Measurements from ENCODE around the gene DPH3. TPM values are rescaled to one million over a fixed set of nuclear protein-coding genes. Genes with fewer than 3 reads are reported as not detected.
"Not testable (repeated sequence)": the region's sequence is repeated elsewhere in the genome, so short reads cannot be mapped to it uniquely, and the experiment has no call there.

The DPH3 gene
- total RNA-seq: 9.7 TPM

DNA sequence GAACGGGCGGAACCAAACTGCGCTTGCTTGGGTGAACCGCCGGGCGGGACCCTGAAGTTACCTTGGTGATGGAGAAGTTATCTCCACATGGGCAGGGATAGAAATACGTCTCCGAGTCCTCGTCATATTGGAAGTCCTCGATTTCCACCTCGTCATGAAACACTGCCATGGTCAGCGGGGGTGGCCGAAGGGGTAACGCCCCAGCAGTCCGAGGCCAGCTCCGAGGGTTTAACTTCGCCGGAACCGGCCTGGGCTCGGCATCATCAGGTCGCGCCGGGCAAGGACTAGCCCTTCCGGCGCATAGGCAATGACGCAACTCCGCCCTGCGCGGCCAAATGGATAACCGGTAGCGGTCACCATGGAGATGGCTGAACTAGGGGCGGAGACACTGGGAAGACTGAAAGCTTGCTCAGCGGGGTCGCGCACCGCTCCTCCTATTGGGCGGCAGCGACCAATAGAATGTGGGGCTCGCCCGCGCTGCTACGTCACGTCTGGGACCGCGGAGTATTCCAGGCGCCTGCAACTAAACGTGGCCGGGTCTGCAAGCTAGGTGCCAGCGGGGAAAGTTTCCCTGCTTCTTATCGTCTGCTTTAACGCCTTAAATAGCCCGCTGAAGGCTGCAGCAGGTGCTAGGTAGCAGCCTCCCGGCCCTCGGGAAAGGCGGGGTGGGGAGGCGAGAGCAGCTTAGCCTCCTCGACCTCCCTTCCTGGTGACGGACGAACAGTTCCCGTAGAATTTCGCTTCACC lies at the start of gene DPH3, which contains the start of gene OXNAD1:
TSS of gene DPH3 (minus strand) at position 236 of the 747 bp plus-strand sequence. CDS start at position 169, 67 bp downstream.
TSS of gene OXNAD1 (plus strand) at position 505 of the 747 bp plus-strand sequence. CDS start 5,741 bp downstream, outside the sequence.
- peak; percentile 99 for DNase-seq

DNA sequence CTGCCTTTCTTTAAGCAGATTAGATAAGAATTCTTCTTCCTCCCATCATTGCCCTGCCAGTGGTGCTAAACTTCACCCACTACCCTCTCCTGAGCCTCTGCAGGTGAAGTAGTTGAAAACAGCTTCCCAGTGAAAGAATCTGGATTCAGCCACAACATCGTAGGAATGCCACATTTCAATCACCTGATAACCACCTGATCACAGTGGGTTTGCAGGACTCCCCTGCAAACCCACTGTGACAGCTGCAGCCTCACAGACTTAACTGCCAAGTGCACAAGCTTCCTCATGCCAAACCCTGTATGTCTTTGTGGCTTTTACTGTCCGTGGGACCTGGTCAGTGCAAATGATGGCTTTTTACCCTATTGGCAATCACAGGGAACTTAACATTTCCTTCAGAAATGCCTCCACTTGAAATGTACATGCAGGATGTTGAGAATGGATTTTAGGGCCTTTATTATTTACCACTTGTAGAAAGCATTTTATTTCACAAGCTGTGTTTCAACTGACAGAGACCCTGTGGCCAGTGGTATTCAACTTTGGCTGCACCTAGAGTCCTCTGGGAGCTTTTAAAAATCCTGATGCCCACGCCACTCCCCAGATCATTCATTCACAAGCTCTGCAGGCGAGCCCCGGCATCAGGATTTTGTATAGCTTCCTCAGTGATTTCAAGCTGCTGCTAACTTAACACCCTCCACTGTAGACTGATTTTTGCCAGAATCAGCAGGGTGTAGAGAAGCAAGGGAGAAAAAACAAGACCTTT lies 49.3 kb upstream of the DPH3 start:
- DNase-seq: no peak

DNA sequence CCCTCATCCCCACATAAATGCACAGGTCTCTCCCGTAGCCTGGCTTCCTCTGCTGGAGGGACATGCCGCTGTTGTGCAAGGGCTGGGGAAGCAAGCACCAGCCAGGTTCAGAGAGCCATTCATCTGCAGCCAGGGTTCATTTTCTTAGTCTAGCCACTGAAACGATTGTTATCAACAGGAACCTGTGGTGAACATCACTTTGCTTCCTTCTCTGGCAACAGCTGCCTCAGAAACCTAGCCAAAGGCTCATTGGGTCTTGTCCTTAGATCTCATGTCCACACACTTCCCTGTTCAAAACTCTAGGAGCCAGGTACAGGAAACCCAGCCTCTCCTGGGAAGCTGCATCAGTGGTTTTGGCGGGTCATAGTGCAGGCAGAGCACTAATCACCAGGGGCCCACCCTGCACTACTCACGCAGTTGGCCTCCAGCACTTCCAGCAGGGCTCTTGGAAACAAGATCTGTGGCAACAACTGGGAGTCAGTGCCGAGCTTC lies 47.3 kb upstream of the DPH3 start:
- no peak for DNase-seq

DNA sequence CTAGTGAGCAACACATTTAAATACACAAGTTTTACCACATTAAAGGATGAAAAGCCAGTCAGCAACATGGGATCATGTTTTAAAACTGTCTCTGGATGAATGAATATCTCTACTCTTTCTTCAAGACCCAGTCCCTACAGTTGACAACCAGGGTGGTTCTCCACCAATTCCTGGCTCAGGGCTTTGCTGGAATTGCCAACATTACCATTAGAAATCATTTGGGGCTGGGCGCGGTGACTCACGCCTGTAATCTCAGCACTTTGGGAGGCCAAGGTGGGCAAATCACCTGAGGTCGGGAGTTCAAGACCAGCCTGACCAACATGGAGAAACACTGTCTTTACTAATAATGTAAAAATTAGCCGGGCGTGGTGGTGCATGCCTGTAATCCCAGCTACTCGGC lies 45.7 kb upstream of the DPH3 start:
- not testable (repeated sequence) for DNase-seq

DNA sequence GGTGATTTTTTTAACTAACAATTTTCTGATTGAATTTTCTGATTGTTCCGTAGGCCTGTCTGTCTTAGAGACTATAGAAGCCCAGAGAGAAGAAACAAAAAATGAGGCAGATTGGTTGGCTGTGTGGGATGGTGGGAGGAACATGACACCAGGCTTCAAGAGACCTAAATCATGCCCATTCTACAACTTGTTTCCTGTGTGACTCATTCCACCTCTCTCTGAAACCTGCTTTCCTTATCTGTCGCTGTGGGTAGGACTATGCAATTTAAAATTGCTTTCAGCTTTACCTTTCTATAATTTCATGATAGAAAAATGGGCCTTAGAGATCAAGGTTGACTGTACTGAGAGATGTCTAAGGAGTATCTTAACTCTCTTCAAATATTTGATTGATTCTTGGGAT lies 44.8 kb upstream of the DPH3 start:
- no peak for DNase-seq

DNA sequence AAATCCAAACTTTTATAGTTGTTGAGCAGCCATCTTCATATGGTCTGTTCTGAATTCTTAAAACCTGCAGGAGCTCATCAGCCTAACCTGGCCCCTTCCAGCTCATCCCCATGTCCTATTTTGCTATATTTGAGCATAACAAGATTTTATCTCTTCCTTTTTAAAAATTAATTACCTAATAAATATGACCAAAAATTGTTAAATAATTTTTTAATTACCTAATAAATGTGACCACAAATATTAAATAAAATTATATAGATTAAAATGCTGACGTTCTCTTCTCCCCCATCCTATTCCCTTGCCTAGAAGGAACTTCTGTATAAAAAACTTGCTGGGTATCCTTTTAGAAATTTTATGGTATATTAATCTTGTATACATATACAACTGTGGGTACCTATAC lies 44.0 kb upstream of the DPH3 start:
- DNase-seq: no peak

DNA sequence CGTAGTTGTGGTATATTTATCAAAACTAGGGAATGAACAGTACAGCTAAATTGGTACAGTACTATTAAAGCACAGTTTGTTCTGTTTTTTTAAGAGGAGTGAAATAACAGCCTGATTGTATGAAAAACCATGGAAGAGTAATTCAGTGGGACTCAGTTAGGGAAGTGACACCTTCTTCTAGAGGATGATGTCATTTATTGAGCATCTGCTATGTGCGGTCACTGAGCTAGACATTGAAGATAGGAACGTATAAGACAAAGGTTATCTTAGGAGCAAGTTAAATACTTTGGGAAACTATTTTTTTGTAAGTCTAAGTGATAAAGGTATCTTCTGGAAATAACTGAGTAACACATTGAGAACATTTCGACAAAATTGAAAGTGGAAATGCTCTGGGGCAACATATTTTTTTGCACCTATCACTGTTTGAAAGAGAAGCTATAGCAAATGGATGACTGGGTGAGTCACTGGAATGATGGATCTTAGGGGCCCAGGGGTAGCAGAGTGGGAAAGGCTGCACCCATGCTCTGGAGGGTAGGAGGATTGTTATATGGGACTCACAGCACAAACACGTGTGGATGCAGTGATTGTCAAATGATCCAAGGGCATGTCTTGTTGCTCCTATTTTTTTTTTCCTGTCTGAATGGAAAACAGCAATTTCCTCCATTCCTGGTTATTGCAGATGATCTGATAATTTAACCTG lies 43.2 kb upstream of the DPH3 start:
- DNase-seq: no peak

DNA sequence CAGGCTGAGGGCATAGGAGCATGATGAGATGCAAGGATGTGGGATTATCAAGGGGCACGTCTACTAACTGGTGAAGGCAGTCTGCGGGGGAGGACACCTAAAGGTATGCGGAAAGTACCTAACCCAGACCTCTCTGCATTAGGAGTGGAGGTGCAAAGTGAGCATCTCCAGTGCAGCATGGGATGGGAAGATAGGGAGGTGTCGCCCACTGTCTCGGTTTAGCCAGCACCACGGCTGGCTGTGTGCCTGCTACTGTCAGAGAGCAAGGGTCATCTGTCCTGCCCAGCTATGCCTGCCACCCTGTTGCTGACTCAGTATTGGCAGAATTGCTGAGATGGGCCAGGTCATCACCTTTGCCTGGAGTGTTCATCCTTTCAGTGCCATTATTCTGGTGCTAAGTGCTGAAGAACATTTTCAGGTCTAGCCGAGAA lies 40.4 kb upstream of the DPH3 start:
- DNase-seq: no peak

DNA sequence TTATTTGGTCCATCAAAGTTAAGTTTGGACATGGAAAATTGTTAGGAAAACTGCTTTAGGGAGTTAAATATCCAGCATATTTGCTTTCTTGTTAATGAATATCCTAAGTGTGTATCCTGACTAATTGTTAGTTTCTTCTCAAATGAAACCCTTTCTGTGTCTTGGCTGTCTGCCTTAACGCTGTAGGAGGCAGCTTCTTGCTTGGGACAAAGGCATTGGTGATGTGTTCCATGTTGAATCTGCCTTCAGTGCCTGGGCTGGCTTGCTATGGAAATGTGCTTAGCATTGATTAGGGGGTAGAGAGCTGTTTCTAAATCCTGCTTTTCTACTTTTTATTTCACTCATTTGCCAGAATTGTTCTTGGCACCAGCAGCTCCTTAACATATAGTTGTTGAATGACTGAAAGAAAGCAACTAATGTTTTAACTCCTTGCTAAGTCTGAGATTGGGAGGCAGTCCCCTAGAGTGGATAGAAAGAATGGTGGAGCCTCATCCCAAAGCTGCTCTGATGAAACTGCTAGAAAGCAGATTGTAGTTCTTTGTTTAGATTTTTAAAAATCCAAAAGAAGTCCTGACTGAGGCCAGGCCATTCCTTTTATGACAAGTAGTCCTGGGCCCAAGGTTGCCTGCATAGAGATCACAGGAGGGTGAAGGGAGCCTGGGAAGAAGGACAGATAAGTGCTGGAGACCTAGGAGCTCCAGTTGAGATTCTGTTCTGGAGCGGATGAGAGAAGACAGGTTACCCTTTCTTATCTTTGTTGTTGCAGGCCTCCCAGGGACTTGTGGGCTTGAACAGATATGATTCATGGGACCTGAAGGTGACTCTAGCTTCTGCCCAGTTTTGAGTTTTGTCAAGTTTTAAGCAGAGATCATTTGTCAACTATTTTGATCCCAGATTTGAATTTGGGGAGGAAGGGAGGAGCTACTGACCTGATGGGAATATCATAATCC lies 39.6 kb upstream of the DPH3 start:
- no peak for DNase-seq

DNA sequence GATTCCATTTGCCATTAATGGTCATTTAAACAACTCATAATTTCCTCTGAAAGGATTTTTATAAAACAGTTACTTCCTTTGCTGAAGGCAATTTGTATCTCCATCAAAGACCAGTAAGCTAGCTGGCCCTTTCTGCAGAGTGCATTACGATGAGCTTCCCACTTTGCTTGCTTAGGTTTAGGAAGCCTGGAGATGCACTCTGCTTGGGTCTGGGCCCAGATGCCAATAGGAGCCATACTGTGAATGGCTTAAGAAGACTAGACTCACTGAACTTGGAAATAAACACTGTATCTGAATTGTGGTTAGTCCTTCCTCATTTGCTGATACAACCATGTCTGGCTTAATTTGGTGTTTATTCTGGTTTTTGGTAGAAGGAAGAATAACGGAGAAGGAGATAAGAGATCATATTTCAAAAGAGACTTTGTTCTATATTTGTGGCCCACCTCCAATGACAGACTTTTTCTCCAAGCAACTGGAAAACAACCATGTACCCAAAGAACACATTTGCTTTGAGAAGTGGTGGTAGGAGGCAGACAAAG lies 38.4 kb upstream of the DPH3 start:
- no peak for DNase-seq

DNA sequence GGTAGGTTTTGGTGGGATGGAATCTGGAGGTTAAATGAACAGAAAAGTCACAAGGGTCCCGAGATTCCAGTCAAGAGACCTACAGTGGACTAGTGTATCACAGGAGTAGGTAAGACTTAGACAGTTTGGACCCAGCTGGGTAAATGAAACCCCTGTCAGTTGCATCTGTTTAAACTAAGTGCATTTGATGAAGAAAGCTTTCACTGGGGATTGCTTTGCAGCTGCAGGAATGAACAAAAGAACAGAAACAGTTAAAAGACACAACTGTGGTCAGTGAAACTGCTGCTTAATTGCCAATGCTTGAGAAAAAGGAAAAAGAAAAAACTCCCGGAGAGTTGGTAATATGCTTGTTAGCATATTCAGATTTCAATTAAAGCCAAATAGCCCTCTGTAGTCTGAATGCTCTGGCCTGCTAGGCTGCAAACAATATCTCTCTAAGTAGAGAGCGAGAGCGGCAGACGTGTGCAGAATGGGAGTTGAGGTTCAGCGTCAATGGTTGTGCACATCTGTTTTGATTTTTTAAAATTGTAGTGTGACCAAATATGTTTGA lies 37.4 kb upstream of the DPH3 start:
- DNase-seq: no peak

DNA sequence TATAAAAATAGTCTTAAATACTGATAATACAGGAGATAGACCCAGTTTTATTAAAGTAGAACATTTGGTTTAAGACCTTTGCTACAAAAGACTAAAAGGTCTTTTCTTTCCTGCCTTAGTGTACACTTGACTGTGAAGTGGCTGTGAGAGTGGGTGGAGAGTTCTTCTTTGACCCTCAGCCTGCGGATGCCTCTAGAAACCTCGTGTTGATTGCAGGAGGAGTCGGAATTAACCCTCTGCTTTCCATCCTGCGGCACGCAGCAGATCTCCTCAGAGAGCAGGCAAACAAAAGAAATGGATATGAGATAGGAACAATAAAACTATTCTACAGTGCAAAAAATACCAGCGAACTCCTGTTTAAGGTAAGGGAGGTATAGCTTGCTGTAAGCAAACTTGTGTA lies 36.8 kb upstream of the DPH3 start:
- no peak for DNase-seq

DNA sequence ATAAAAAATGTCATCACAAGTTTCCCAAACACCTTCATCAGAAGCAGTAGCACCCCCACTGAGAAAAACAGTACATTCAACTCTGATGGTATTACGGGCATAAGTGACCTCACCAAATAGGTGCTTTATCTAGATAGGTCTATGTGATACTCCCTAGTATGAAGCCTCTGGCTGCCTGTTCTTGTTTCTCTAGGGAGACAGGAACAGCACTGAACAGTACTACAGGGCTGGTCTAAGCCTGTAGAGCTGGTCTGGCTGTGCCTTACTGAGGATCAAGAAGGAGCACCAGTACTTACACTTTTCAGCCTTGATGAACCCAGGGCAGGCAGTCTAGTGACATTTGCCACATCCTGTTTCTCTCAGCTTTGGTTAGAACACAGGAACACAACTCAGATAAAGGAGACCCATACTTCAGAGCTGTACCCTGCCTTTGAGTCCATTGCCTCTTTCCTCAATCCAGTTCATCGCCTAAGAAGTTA lies 36.2 kb upstream of the DPH3 start:
- DNase-seq: no peak

DNA sequence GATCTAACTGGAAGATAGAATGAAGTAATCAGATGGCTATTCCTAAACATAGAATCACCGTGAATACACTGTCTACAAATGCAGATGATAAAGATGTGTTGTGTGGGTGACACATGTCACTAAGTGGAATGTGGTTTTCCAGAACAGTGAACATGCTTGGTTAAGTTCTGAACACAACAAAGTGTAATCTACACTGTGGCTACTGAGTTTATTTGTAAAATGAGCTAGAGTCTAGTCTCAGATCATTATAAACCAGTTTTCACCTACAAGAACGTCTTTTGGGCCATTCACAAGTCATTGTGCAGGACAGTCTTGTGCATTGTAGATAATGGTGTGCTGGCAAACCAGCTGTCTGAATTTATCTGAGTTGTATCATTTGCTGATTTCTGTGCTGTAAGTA lies 35.6 kb upstream of the DPH3 start:
- no peak for DNase-seq

DNA sequence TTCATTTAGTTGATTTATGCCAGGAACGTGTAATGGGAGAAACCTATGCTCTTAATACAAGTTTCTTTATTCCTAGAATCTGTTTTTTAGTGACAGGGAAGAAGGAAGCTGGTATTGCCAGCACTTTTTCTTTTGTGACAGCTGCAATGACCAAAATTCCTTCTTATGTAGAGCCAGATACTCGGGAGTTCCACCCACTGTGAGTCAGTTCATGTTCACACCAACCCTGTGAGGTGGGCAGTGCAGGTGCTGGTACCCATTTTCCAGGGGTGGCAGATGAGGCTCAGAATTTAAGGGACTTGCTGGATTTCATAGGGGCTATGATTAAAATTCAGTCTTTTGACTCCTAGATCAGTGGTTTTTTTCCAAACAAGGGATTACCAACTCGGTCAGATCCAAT lies 35.0 kb upstream of the DPH3 start:
- no peak for DNase-seq

DNA sequence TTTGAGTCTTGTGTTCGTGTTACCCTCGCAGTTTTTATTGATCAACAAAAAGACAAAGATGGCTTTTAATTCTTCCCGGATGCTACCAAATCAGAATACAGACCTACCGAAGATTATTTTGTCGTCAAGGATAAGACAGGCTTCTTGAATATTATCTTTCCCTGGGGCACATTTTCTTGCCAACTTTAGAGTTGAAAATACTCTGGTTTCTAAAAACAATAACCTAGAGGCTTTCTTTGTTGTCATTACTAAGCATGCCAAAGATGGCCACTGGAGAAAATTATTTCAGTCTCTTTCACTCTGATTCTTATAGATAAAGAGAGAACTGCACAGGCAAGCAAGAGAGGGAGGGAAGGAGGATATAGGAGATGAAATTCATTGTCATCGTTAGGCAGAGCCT lies 34.1 kb upstream of the DPH3 start:
- no peak for DNase-seq

DNA sequence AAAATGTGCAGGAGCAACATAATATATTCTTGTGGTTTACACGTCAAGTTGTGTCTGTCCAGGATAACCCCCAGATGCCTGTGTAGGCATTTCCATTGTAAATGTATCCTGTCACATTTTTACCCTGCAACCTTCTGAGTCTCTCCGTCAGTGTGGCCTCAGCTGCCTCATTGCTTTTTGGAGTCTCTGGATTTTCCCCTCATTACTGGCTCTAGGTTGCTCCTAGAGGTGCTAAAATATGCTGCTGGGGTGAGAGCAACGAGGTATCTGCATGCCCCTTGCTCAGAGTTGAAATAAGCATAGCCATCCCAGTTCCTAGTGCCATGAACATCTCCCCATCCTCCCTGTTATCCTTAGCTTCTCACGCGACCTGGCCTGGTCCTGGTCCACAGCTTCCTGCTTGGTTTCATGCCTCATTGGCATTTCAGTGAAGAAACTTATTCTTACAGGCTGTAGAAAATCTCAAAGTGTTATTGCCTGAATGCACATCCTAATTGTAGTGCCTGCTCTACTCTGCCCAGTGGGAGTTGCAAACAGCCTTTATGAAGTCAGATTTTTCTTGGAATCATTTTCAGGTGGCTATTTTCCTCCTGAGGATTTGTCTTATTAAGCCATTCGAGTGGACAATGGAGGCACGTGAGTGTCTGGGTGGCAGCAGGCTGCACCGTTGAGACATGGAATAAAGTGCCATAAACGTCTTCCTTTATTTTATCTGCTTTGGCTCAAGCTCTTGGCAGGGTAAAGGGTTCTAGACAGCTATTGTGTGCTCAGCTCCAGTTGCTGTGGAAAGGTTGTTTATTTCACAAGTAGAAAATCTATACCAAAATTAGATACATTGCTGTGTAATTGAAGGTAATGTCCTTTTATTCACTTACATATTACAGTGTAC lies 33.5 kb upstream of the DPH3 start:
- DNase-seq: no peak

DNA sequence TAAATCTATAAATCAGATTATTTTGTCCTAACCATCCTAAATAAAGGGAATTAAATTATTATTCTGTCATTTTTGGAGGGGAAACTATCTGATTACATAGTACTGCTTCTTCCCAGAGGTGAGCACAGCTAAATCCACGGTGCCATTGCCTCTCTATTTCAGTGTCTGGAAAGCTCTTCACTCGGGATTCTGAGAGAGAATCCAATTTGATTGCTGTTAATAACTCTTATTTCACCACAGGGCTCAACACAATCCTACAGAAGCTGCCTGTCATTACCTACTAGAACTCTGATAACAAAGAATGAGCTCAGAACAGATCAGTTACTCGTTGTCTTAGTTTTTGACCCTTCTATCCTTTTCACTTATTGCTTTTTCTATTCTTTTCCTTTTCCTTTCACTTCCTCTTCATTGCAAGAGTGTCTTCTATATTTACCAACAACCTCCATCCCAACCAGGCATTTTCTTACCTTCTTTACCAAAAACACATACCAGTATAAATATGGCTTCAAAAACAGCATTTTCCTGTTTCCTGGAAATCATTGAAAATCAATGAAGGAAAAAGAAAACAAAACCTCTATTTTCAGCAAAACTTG lies 30.7 kb upstream of the DPH3 start:
- DNase-seq: no peak

DNA sequence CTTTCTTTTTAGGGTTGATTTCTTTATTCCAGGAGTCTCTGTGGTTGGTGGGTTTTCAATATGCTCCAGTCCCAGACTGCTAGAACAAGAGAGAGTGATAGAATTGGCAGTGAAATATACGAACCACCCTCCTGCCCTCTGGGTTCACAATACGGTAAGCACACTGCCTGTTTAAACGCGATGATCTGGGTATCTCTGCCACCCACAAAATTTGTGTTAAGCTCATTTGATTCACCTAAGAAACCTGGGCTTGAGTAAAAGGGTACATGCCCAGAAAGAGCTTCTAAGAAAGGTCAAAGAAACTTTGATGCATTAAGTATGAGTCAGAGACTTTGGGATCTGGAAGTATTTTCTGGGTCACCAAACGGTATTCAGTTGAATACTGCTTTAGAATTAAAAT lies 30.1 kb upstream of the DPH3 start:
- DNase-seq: no peak

DNA sequence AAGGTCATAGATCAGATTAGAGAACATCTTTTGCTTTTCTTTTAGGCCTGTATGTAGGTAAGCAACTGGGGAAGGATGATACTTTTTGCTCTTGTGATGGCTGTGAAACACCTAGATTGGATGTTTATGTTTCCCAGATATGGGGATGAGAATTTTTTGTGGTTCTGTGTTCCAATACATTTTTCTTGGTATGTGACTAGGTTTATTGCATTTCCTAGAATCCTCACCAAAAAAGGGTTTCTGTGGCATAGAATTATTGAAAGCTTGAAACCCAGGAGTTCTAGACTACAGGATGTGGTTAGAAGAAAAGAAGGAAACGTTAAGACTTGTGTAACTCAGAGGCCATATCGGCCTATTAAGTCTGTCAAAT lies 26.1 kb upstream of the DPH3 start:
- no peak for DNase-seq

All from skin of body (tissue), 2 donors.